ENCODE results near the gene GMDS.

The GMDS gene

DNA sequence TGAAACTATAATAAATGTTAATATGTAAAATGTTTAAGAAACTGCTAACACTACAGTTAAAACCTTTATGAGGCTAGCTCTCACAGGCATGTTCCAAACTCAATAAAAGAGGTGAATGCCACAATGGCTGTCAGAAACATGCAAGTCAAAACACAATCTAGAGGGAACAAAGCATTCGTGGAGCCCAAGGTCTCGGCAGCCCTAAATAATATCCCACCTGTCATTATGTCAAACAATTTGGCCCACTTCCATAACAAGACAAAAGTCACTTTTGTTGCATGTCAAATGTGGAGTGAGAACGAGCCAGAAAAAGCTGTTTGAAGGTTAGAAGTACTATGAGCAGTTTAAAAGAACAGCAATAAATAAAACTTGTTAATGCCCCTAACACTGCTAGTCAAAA, 181.9 kb downstream of the GMDS start:
- Histone ChIP-seq H3K9me3 (ENCODE audit: control insufficient read depth, low read length) (no peaks in the 10 kb centered on the region), H3K36me3 (ENCODE audit: control insufficient read depth, insufficient read depth, low read length) (no peaks in the 10 kb centered on the region), H3K4me3 (ENCODE audit: insufficient read depth, low read depth, low read length, poor library complexity, severe bottlenecking) (no peak overlapping the region), H3K27ac (ENCODE audit: insufficient read depth, low read length, poor library complexity, severe bottlenecking) (no peak overlapping the region), H3K4me1 (ENCODE audit: control insufficient read depth, insufficient read depth, low read length, poor library complexity, severe bottlenecking) (no peaks in the 10 kb centered on the region), H3K27me3 (replicated peaks; ENCODE audit: control insufficient read depth, insufficient read depth, low read length, poor library complexity, severe bottlenecking) (no peaks in the 10 kb centered on the region)
- no peak for DNase-seq

DNA sequence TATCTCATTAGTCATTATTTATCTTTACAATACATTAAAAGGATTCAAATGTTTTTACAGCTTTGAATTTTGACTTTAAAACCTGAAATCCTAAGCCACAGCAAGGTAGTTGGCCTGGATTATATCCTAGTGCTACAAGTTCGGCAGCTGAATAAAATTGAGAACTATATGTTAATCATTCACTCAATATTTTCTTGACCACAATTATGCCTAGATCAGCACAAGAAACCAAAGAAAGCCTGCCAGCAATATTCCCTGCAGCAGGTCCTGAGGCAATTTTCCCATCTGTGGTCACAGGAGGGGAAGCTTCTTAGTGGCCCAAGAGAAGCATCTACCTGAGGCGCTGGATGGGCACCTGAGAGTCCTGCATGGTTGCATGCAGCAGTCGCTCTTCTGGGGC, 183.5 kb downstream of the GMDS start:
- Histone ChIP-seq H3K36me3 (ENCODE audit: control insufficient read depth, insufficient read depth, low read length) (no peaks in the 10 kb centered on the region), H3K4me3 (ENCODE audit: insufficient read depth, low read depth, low read length, poor library complexity, severe bottlenecking) (no peak overlapping the region), H3K27me3 (replicated peaks; ENCODE audit: control insufficient read depth, insufficient read depth, low read length, poor library complexity, severe bottlenecking) (no peaks in the 10 kb centered on the region), H3K9me3 (ENCODE audit: control insufficient read depth, low read length) (no peaks in the 10 kb centered on the region), H3K4me1 (ENCODE audit: control insufficient read depth, insufficient read depth, low read length, poor library complexity, severe bottlenecking) (no peaks in the 10 kb centered on the region), H3K27ac (ENCODE audit: insufficient read depth, low read length, poor library complexity, severe bottlenecking) (no peak overlapping the region)
- DNase-seq, result no peak

DNA sequence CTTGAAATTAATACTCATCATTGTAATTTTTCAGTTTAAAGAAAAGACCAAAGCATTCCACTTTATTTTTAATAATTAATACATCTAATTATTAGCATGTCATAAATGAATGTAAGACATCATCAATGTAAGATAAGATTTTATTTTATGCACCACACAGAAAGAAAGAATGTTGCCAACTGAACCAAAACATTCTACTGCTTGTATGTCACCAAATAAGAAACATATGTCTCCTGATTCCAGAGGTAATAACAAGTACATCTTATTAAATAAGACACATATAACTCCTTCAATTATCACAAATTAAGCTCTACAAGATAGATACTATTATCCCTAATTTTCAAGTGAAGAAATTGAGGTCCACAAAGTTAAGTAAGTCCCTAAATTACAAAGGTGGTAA, 189.5 kb downstream of the GMDS start:
- no peaks in the 10 kb centered on the region for H3K4me1 ChIP-seq (ENCODE audit: control insufficient read depth, insufficient read depth, low read length, poor library complexity, severe bottlenecking)
- DNase-seq, result no peak
- H3K36me3 ChIP-seq (ENCODE audit: control insufficient read depth, insufficient read depth, low read length), result no peaks in the 10 kb centered on the region
- H3K27me3 ChIP-seq (replicated peaks; ENCODE audit: control insufficient read depth, insufficient read depth, low read length, poor library complexity, severe bottlenecking), result no peaks in the 10 kb centered on the region
- H3K4me3 ChIP-seq (ENCODE audit: insufficient read depth, low read depth, low read length, poor library complexity, severe bottlenecking), result no peak overlapping the region
- no peaks in the 10 kb centered on the region for H3K9me3 ChIP-seq (ENCODE audit: control insufficient read depth, low read length)
- no peak overlapping the region for H3K27ac ChIP-seq (ENCODE audit: insufficient read depth, low read length, poor library complexity, severe bottlenecking)

DNA sequence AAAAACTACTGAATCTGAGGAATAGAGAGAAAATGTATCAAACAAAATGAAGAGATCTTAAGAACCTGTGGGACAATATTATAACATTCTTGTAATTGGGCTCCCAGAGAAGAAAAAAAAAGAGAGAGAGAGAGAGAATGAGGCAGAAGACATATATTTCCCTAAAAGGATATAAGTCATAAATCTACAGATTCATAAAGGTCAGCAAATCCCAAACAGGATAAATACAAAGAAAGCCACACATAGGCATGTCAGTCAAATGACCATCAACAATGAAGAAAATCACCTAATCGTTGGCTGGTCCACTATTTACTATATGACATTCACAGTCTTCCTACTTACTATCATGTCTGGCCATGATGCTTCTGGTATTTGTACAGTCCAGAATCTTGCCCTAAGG, 190.3 kb downstream of the GMDS start:
- Histone ChIP-seq H3K27ac (ENCODE audit: insufficient read depth, low read length, poor library complexity, severe bottlenecking) (no peak overlapping the region), H3K4me1 (ENCODE audit: control insufficient read depth, insufficient read depth, low read length, poor library complexity, severe bottlenecking) (no peaks in the 10 kb centered on the region), H3K36me3 (ENCODE audit: control insufficient read depth, insufficient read depth, low read length) (no peaks in the 10 kb centered on the region), H3K27me3 (replicated peaks; ENCODE audit: control insufficient read depth, insufficient read depth, low read length, poor library complexity, severe bottlenecking) (no peaks in the 10 kb centered on the region), H3K9me3 (ENCODE audit: control insufficient read depth, low read length) (no peaks in the 10 kb centered on the region), H3K4me3 (ENCODE audit: insufficient read depth, low read depth, low read length, poor library complexity, severe bottlenecking) (no peak overlapping the region)
- no peak for DNase-seq

DNA sequence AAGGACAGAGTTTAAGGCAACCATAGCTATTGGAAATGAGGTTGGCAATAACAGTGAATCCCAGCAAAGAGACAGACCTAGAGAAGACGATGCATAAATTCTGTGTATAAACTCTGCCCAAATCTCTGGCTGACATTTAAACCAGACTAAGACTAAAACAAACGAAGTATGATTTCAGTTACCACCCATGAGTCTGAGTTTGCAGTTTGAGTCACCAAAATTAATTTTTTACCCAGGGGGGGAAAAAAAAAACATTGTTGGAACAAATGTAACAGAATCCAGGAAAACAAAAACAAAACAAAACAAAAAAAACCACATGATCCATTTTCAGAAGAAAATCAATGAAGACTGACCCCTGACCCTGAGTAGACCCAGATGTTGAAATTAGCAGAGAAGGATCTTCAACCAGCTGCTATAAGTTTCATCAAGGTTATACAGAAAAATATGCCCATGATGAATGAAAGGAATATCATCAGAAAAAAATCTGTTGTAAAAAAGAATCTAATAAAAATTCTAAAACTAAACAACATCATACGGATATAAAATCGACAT, 190.8 kb downstream of the GMDS start:
- Histone ChIP-seq H3K27ac (ENCODE audit: insufficient read depth, low read length, poor library complexity, severe bottlenecking) (no peak overlapping the region), H3K27me3 (replicated peaks; ENCODE audit: control insufficient read depth, insufficient read depth, low read length, poor library complexity, severe bottlenecking) (no peaks in the 10 kb centered on the region), H3K9me3 (ENCODE audit: control insufficient read depth, low read length) (no peaks in the 10 kb centered on the region), H3K4me3 (ENCODE audit: insufficient read depth, low read depth, low read length, poor library complexity, severe bottlenecking) (no peak overlapping the region), H3K36me3 (ENCODE audit: control insufficient read depth, insufficient read depth, low read length) (no peaks in the 10 kb centered on the region), H3K4me1 (ENCODE audit: control insufficient read depth, insufficient read depth, low read length, poor library complexity, severe bottlenecking) (no peaks in the 10 kb centered on the region)
- no peak for DNase-seq

DNA sequence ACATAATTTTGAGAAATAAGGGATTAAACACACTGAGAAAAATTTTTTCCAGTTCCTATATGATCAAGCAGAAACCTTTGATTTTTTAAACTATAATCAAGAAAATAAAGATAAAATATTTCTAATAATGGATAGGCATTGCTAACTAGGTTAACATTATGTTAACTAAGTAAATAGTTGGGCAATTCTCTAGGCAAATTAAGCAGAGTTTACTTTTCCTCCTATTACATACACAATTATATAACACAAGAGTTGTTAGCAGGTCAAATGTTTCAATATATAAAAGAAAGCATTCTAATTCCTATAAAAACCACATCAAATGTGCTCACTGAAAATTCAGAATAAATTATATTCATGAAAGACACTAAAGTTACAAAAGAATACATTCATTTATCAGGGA, 191.7 kb downstream of the GMDS start:
- H3K4me3 ChIP-seq (ENCODE audit: insufficient read depth, low read depth, low read length, poor library complexity, severe bottlenecking), result no peak overlapping the region
- no peak for DNase-seq
- no peaks in the 10 kb centered on the region for H3K27me3 ChIP-seq (replicated peaks; ENCODE audit: control insufficient read depth, insufficient read depth, low read length, poor library complexity, severe bottlenecking)
- H3K27ac ChIP-seq (ENCODE audit: insufficient read depth, low read length, poor library complexity, severe bottlenecking), result no peak overlapping the region
- no peaks in the 10 kb centered on the region for H3K36me3 ChIP-seq (ENCODE audit: control insufficient read depth, insufficient read depth, low read length)
- H3K9me3 ChIP-seq (ENCODE audit: control insufficient read depth, low read length), result no peaks in the 10 kb centered on the region
- no peaks in the 10 kb centered on the region for H3K4me1 ChIP-seq (ENCODE audit: control insufficient read depth, insufficient read depth, low read length, poor library complexity, severe bottlenecking)

DNA sequence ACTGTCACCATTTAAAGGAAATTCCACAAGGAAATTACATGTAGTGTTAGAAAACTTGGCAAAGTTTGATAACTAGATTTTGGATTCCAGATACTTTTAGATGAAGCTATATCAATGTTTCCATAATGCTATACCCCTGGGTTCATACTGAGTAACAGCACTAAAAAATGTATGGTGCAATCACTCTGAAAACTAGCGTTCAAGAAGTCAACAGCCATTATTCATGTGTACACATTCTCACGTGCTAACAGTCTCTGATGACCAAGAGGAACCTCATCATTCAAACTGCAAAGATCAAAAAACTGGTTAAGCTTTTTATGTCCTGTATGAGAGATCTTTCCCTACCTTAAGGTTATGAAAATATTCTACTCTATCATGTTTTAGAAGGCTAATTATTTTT, 197.6 kb downstream of the GMDS start:
- Histone ChIP-seq H3K4me3 (ENCODE audit: insufficient read depth, low read depth, low read length, poor library complexity, severe bottlenecking) (no peak overlapping the region), H3K27ac (ENCODE audit: insufficient read depth, low read length, poor library complexity, severe bottlenecking) (no peak overlapping the region), H3K36me3 (ENCODE audit: control insufficient read depth, insufficient read depth, low read length) (no peaks in the 10 kb centered on the region), H3K4me1 (ENCODE audit: control insufficient read depth, insufficient read depth, low read length, poor library complexity, severe bottlenecking) (no peaks in the 10 kb centered on the region), H3K9me3 (ENCODE audit: control insufficient read depth, low read length) (no peaks in the 10 kb centered on the region), H3K27me3 (replicated peaks; ENCODE audit: control insufficient read depth, insufficient read depth, low read length, poor library complexity, severe bottlenecking) (no peaks in the 10 kb centered on the region)
- DNase-seq, result no peak

DNA sequence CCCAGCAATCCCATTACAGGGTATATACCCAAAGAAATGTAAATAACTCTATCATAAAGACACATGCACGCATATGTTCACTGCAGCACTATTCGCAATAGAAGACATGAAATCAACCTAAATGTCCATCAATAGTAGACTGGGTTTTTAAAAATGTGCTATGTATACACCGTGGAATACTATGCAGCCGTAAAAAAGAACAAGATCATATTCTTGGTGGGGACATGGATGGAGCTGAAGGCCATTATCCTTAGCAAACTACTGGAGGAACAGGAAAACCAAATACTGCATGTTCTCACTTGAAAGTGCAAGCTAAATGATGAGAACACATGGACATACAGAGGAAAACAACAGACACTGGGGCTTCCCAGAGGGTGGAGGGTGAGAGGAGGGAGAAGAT, 201.2 kb downstream of the GMDS start:
- DNase-seq, result no peak
- Histone ChIP-seq H3K4me1 (ENCODE audit: control insufficient read depth, insufficient read depth, low read length, poor library complexity, severe bottlenecking) (no peaks in the 10 kb centered on the region), H3K36me3 (ENCODE audit: control insufficient read depth, insufficient read depth, low read length) (no peaks in the 10 kb centered on the region), H3K27ac (ENCODE audit: insufficient read depth, low read length, poor library complexity, severe bottlenecking) (no peak overlapping the region), H3K9me3 (ENCODE audit: control insufficient read depth, low read length) (no peaks in the 10 kb centered on the region), H3K4me3 (ENCODE audit: insufficient read depth, low read depth, low read length, poor library complexity, severe bottlenecking) (no peak overlapping the region), H3K27me3 (replicated peaks; ENCODE audit: control insufficient read depth, insufficient read depth, low read length, poor library complexity, severe bottlenecking) (no peaks in the 10 kb centered on the region)

DNA sequence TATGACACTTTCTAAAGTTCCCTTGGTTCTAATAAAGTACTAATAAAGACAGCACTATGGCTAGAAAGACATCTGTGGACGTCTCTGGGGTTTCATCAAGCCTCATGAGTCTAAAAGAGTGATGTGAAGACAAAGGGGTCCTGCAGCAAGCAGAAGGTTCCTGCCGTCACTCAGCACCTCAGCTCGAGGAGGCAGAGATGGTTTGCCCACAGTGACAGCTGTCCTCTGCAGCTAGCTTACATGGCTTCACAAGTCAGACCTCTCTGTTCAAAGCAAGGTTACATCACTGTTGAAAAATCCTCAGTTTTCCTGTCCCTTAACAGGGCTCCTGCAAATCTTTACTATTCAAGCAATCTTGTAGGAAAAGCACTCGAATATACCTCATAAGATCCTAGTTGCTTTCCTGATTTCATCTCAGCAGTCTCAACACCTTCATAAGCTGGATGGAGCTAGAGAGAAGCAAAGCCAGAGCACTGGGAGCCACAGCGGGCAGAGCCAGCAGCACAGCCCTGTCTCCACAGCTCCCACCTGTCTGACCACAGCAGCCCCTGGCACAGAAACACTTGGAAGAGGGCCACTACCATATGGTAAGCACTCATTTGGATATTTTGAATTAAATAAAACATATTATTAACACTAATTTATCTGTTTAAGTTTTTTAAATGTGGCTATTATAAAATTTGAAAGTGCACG, 202.3 kb downstream of the GMDS start:
- Histone ChIP-seq H3K4me1 (ENCODE audit: control insufficient read depth, insufficient read depth, low read length, poor library complexity, severe bottlenecking) (peaks cover 10% of the 10 kb centered on the region), H3K4me3 (ENCODE audit: insufficient read depth, low read depth, low read length, poor library complexity, severe bottlenecking) (no peak overlapping the region), H3K36me3 (ENCODE audit: control insufficient read depth, insufficient read depth, low read length) (no peaks in the 10 kb centered on the region), H3K27ac (ENCODE audit: insufficient read depth, low read length, poor library complexity, severe bottlenecking) (no peak overlapping the region), H3K27me3 (replicated peaks; ENCODE audit: control insufficient read depth, insufficient read depth, low read length, poor library complexity, severe bottlenecking) (no peaks in the 10 kb centered on the region), H3K9me3 (ENCODE audit: control insufficient read depth, low read length) (no peaks in the 10 kb centered on the region)
- no peak for DNase-seq

DNA sequence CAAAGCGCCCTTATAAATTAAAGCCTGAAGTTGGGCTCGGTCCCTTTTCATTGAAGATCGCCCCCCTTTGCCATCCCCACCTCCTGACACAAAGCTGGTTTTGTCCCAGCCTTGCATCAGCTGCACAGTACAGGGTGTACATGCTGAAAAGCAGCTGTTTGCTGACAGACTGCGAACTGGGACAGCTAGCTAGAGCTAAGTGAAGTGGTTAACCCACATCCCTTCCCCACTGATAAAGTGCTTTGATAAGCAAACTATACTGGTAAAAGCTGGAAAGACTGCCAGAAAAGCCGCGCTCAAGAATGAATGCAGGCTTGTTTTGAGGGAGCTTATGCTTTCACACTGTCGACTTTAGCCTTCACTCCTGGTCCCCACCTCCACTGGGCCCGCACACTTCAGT, 207.3 kb downstream of the GMDS start:
- H3K4me3 ChIP-seq (ENCODE audit: insufficient read depth, low read depth, low read length, poor library complexity, severe bottlenecking), result no peak overlapping the region
- peak in 2 of 3 donors; percentile 0 to 11 for DNase-seq

More for the DNA sequence above, 207.3 kb downstream of the GMDS start:
- H3K9me3 ChIP-seq (ENCODE audit: control insufficient read depth, low read length), result no peaks in the 10 kb centered on the region
- H3K27me3 ChIP-seq (replicated peaks; ENCODE audit: control insufficient read depth, insufficient read depth, low read length, poor library complexity, severe bottlenecking), result no peaks in the 10 kb centered on the region
- no peaks in the 10 kb centered on the region for H3K36me3 ChIP-seq (ENCODE audit: control insufficient read depth, insufficient read depth, low read length)
- peaks cover 20% of the 10 kb centered on the region for H3K4me1 ChIP-seq (ENCODE audit: control insufficient read depth, insufficient read depth, low read length, poor library complexity, severe bottlenecking)
- H3K27ac ChIP-seq (ENCODE audit: insufficient read depth, low read length, poor library complexity, severe bottlenecking), result no peak overlapping the region
